NCI-H2171 treated with DMSO at 0.1 percent for 48 hours (cell line): Measurements from ENCODE around the gene NUFIP1.
"Not testable (repeated sequence)": the region's sequence is repeated elsewhere in the genome, so short reads cannot be mapped to it uniquely, and the experiment has no call there.

ENCODE experiments used
- DNase-seq: peaks from one replicate; lab custom pipeline; 2025; lab: John Stamatoyannopoulos, UW

The NUFIP1 gene

GRCh38 chr13:44969551-44970484, 19.5 kb downstream of the NUFIP1 start:
- peak; percentile 54 for DNase-seq

- no peak for DNase-seq
These were observed 20.8 kb downstream of the NUFIP1 start for GRCh38 chr13:44968434-44968815.

GRCh38 chr13:44967704-44968433, 21.4 kb downstream of the NUFIP1 start:
- no peak for DNase-seq

- no peak for DNase-seq
These were observed 27.3 kb downstream of the NUFIP1 start for GRCh38 chr13:44961997-44962396.

- no peak for DNase-seq
These were observed 33.9 kb downstream of the NUFIP1 start for GRCh38 chr13:44955406-44955805.

GRCh38 chr13:44954224-44954623, 35.0 kb downstream of the NUFIP1 start:
- DNase-seq: no peak

GRCh38 chr13:44952671-44953070, 36.6 kb downstream of the NUFIP1 start:
- no peak for DNase-seq

- DNase-seq: no peak
These were observed 38.1 kb downstream of the NUFIP1 start for GRCh38 chr13:44951184-44951583.

- DNase-seq: not testable (repeated sequence)
These were observed 45.9 kb downstream of the NUFIP1 start for GRCh38 chr13:44943411-44943810.

- DNase-seq: no peak
These were observed 50.4 kb downstream of the NUFIP1 start for GRCh38 chr13:44938854-44939253.

- no peak for DNase-seq
These were observed 53.0 kb downstream of the NUFIP1 start for GRCh38 chr13:44936246-44936645.

- DNase-seq: no peak
These were observed 54.5 kb downstream of the NUFIP1 start for GRCh38 chr13:44934724-44935123.

GRCh38 chr13:44932850-44933251, 56.4 kb downstream of the NUFIP1 start:
- no peak for DNase-seq

- DNase-seq: no peak
These were observed 57.0 kb downstream of the NUFIP1 start for GRCh38 chr13:44932171-44932849.

- peak; percentile 15 for DNase-seq
These were observed 58.2 kb downstream of the NUFIP1 start for GRCh38 chr13:44930963-44931623.

- DNase-seq: no peak
These were observed 59.0 kb downstream of the NUFIP1 start for GRCh38 chr13:44930280-44930679.

- no peak for DNase-seq
These were observed 59.6 kb downstream of the NUFIP1 start for GRCh38 chr13:44929692-44930091.

- DNase-seq: no peak
These were observed 61.3 kb downstream of the NUFIP1 start for GRCh38 chr13:44927968-44928367.

GRCh38 chr13:44921931-44922758, 67.1 kb downstream of the NUFIP1 start:
- DNase-seq: no peak

GRCh38 chr13:44921246-44921877, 67.9 kb downstream of the NUFIP1 start:
- no peak for DNase-seq

GRCh38 chr13:44920013-44920412, 69.3 kb downstream of the NUFIP1 start:
- no peak for DNase-seq
